Measurements from ENCODE around the gene SELPLG.

SELPLG gene

GRCh38 chr12:108605000-108605689 lies 28.5 kb downstream of the SELPLG start:
- TF ChIP-seq POLR2AphosphoS5 (IDR thresholded peaks at IDR 0.05; ENCODE audit: low read depth, low read length), result no peak

GRCh38 chr12:108604208-108604941 lies 29.3 kb downstream of the SELPLG start:
- TF ChIP-seq SIN3A (IDR thresholded peaks at IDR 0.05; ENCODE audit: borderline replicate concordance, insufficient read depth, low read length) (no peak), POLR2AphosphoS5 (IDR thresholded peaks at IDR 0.05; ENCODE audit: low read depth, low read length) (no peak), FOXP2 (optimal IDR thresholded peaks at IDR 0.05; ENCODE audit: borderline replicate concordance, extremely low read depth, extremely low read length, insufficient read depth) (no peak), REST (IDR thresholded peaks at IDR 0.05; ENCODE audit: insufficient read depth in 1 of 2, low read depth in 2 of 2, low read length in 2 of 2) (no peak), TAF1 (IDR thresholded peaks at IDR 0.05; ENCODE audit: borderline replicate concordance, insufficient read depth, low read length) (no peak)

GRCh38 chr12:108603743-108604142 lies 30.0 kb downstream of the SELPLG start:
- TF ChIP-seq POLR2AphosphoS5 (IDR thresholded peaks at IDR 0.05; ENCODE audit: low read depth, low read length), result no peak
- TF ChIP-seq SIN3A (IDR thresholded peaks at IDR 0.05; ENCODE audit: borderline replicate concordance, insufficient read depth, low read length), result no peak
- TF ChIP-seq FOXP2 (optimal IDR thresholded peaks at IDR 0.05; ENCODE audit: borderline replicate concordance, extremely low read depth, extremely low read length, insufficient read depth), result no peak
- no peak for TF ChIP-seq REST (IDR thresholded peaks at IDR 0.05; ENCODE audit: insufficient read depth in 1 of 2, low read depth in 2 of 2, low read length in 2 of 2)
- TF ChIP-seq TAF1 (IDR thresholded peaks at IDR 0.05; ENCODE audit: borderline replicate concordance, insufficient read depth, low read length), result no peak

GRCh38 chr12:108602976-108603704 lies 30.6 kb downstream of the SELPLG start:
- TF ChIP-seq FOXP2 (optimal IDR thresholded peaks at IDR 0.05; ENCODE audit: borderline replicate concordance, extremely low read depth, extremely low read length, insufficient read depth) (no peak), POLR2AphosphoS5 (IDR thresholded peaks at IDR 0.05; ENCODE audit: low read depth, low read length) (no peak), TAF1 (IDR thresholded peaks at IDR 0.05; ENCODE audit: borderline replicate concordance, insufficient read depth, low read length) (no peak)

- TF ChIP-seq FOXP2 (optimal IDR thresholded peaks at IDR 0.05; ENCODE audit: borderline replicate concordance, extremely low read depth, extremely low read length, insufficient read depth) (no peak), SIN3A (IDR thresholded peaks at IDR 0.05; ENCODE audit: borderline replicate concordance, insufficient read depth, low read length) (no peak), TAF1 (IDR thresholded peaks at IDR 0.05; ENCODE audit: borderline replicate concordance, insufficient read depth, low read length) (no peak), REST (IDR thresholded peaks at IDR 0.05; ENCODE audit: insufficient read depth in 1 of 2, low read depth in 2 of 2, low read length in 2 of 2) (no peak), POLR2AphosphoS5 (IDR thresholded peaks at IDR 0.05; ENCODE audit: low read depth, low read length) (no peak)
Measured at GRCh38 chr12:108602209-108602705, 31.4 kb downstream of the SELPLG start.
